H4 (cell line): Measurements from ENCODE around the gene USP46. TPM values are rescaled to one million over a fixed set of nuclear protein-coding genes. Genes with fewer than 3 reads are reported as not detected.

Source experiments
- DNase-seq: peaks from one replicate; pipeline ENCODE4 v3.0.0-alpha.2; 2015; ENCODE audit warnings: low spot score
- total RNA-seq: library from RNA; depleted of rRNA; stranded (reverse); fragments of >200 nt; shearing (Covaris generic); gene quantifications from 2 replicates; pipeline ENCODE4 v1.2.3, GENCODE V29; 2014

The USP46 gene
- total RNA-seq, 1 experiment from 2014 or later, result 12.2 TPM

GRCh38 chr4:52657618-52658501, 1.2 kb downstream of the USP46 start:
- peak; percentile 49 for DNase-seq

GRCh38 chr4:52657292-52657617, 1.8 kb downstream of the USP46 start:
- no peak for DNase-seq

- no peak for DNase-seq
These were observed 3.6 kb downstream of the USP46 start for GRCh38 chr4:52655506-52655905.

GRCh38 chr4:52651996-52652672, 7.0 kb downstream of the USP46 start:
- DNase-seq, result no peak

- no peak for DNase-seq
These were observed 10.3 kb downstream of the USP46 start for GRCh38 chr4:52648836-52649235.

- DNase-seq, result no peak
These were observed 12.4 kb downstream of the USP46 start for GRCh38 chr4:52646741-52647140.

- DNase-seq, result no peak
These were observed 13.0 kb downstream of the USP46 start for GRCh38 chr4:52646096-52646495.

- DNase-seq, result no peak
These were observed 13.8 kb downstream of the USP46 start for GRCh38 chr4:52645300-52645699.

- DNase-seq, result peak; percentile 29
These were observed 15.3 kb downstream of the USP46 start for GRCh38 chr4:52643785-52644244.

GRCh38 chr4:52643190-52643589, 15.9 kb downstream of the USP46 start:
- no peak for DNase-seq

GRCh38 chr4:52641854-52642563, 17.1 kb downstream of the USP46 start:
- no peak for DNase-seq

- peak; percentile 11 for DNase-seq
These were observed 18.1 kb downstream of the USP46 start for GRCh38 chr4:52640808-52641565.

GRCh38 chr4:52638717-52639116, 20.4 kb downstream of the USP46 start:
- DNase-seq, result no peak

GRCh38 chr4:52637116-52637515, 22.0 kb downstream of the USP46 start:
- DNase-seq, result no peak

- DNase-seq, result no peak
These were observed 23.5 kb downstream of the USP46 start for GRCh38 chr4:52635560-52635959.

GRCh38 chr4:52635130-52635529, 24.0 kb downstream of the USP46 start:
- no peak for DNase-seq

GRCh38 chr4:52633846-52634245, 25.3 kb downstream of the USP46 start:
- DNase-seq, result no peak

- no peak for DNase-seq
These were observed 30.1 kb downstream of the USP46 start for GRCh38 chr4:52628974-52629373.

GRCh38 chr4:52628543-52628942, 30.6 kb downstream of the USP46 start:
- DNase-seq, result no peak

GRCh38 chr4:52627876-52628275, 31.2 kb downstream of the USP46 start:
- DNase-seq, result no peak

- no peak for DNase-seq
These were observed 33.9 kb downstream of the USP46 start for GRCh38 chr4:52625216-52625615.

- DNase-seq, result no peak
These were observed 36.5 kb downstream of the USP46 start for GRCh38 chr4:52622564-52622963.
